GM12892 (cell line): Measurements from ENCODE around the gene SGTB.

ENCODE experiments used
- POLR2AphosphoS5 ChIP-seq: IDR thresholded peaks from 2 replicates; pipeline ENCODE4 v1.6.1; 2011; ENCODE audit warnings: low read depth, low read length, control low read depth
- TAF1 ChIP-seq: IDR thresholded peaks from 2 replicates; pipeline ENCODE4 v1.6.1; 2011; ENCODE audit warnings: low read depth, mild to moderate bottlenecking, control low read depth, low read length, borderline replicate concordance

DNA sequence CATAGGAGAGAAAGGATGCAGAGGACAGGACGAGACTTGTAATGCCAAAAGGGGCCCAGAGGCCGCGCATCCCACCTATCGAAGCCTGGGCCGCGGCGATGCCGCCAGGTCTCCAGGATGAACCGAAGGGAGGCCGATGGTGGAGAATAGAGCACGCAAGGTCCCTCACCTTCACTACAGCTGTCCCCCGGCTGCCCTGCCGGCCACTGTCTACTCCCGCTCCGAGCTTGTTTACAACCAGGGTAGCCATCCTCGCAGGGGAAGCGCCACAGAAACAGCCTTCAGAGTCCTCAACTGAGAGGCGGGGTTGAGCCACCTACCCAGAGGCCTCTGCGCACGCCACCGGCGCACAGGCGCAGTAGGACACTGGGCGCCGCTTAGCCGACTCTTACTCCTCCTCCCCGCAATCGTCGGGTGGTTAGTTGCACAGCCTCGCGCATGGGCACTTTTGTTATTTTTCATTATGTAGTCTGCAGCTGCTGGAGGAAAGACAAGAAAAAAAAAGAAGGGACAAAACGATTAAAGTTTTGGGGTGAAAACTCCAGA, 97.8 kb downstream of the SGTB start, which contains the start of gene TRIM23:
- no peak for TF ChIP-seq POLR2AphosphoS5
- TF ChIP-seq TAF1: peak; percentile 48; the same call in 1 of the 2 replicates
